Measurements from ENCODE around the gene SCUBE3.

DNA sequence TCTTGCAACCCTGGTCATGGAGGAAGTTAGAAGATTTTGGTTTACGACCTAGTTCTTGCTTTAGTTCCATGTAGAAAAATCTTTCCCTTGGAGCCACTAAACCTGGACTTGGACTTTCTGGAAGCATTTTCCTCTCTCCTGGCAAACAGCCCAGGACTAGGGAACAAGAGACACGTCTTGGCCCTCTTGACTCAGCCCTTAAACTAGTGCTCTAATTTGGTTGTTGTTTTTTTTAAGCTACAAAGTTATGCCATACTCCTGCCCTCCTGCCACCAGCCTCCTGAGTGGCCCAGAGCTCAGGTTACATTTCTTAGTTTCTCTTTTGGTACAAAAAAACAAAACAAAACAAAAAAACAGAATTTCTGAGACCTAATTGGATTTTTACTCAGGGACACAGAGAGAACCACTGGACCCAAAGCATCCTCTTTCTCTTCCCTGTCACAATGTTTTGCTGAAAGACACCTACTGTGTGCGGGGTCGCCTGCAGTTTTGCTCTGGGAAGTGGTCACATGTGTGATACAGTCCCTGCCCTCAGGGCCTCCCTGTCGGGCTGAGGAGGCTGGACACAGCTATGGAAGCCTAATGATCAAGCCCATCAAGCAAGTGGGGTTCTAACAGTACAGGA is 32.3 kb upstream of the SCUBE3 start:
- TF ChIP-seq, protein P1, sequence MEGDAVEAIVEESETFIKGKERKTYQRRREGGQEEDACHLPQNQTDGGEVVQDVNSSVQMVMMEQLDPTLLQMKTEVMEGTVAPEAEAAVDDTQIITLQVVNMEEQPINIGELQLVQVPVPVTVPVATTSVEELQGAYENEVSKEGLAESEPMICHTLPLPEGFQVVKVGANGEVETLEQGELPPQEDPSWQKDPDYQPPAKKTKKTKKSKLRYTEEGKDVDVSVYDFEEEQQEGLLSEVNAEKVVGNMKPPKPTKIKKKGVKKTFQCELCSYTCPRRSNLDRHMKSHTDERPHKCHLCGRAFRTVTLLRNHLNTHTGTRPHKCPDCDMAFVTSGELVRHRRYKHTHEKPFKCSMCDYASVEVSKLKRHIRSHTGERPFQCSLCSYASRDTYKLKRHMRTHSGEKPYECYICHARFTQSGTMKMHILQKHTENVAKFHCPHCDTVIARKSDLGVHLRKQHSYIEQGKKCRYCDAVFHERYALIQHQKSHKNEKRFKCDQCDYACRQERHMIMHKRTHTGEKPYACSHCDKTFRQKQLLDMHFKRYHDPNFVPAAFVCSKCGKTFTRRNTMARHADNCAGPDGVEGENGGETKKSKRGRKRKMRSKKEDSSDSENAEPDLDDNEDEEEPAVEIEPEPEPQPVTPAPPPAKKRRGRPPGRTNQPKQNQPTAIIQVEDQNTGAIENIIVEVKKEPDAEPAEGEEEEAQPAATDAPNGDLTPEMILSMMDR (IDR thresholded peaks at IDR 0.05) = no peak
- TF ChIP-seq POLR2A (IDR thresholded peaks at IDR 0.05) = no peak
